ENCODE data around the gene HRH3. TPM values are rescaled to one million over a fixed set of nuclear protein-coding genes. Genes with fewer than 3 reads are reported as not detected.

HRH3 gene
- total RNA-seq, 6 donors from 2014 or later = not detected

- WGBS, 2 donors = 95 to 97% methylated on average over 8 to 10 of the region's 10 CpGs
- no peak for DNase-seq
- Histone ChIP-seq H3K36me3 (peaks cover 0 to 66% (median 25%) of the 10 kb centered on the region in 4 donors), H3K4me1 (peaks cover 0 to 3% (median 0%) of the 10 kb centered on the region in 4 donors), H3K4me3 (no peak overlapping the region), H3K27me3 (no peaks in the 10 kb centered on the region), H3K27ac (no peak overlapping the region), H3K9me3 (no peaks in the 10 kb centered on the region)
- TF ChIP-seq POLR2AphosphoS5 (IDR thresholded peaks at IDR 0.05) (no peak), CTCF (IDR thresholded peaks at IDR 0.05) (no peak)
- ATAC-seq (ENCODE audit: low FRiP score in 2 of 2) = no peak
Observed at GRCh38 chr20:62192635-62193034, 27.4 kb downstream of the HRH3 start.

DNA sequence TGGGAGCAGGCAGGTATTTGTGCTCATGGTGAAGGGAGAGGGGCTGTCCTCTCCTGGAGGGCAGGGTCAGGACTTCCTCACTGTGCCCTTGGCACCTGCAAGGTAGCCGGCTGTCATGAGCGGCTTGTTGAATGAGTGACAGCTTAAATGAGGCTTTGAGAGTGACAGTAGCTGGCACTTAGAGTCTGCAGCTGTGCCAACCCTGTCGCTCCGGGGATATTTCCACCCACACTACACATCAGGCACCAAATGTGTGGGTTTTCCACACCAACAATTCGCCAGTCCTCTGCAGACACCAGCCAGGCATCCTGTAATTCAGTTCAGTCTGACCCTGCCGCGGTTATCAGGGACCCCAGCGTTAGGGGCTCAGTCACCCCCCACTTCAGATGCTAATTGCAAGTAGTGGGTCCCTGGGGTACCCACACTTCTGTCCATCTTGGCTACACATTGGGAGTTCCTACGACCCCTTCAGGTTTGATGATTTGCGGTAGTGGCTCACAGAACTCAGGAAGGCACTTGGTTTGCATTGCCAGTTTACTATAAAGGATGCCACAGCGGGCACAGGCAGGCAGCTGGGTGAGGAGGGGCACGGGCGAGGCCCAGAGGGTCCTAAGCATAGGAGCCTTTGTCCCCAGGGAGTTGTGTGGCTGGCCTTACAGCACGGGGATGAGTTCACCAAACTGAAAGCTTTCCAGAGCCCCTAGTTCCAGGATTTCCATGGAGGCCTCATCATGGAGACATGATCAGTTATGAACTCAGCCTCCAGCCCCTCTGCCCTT, 28.1 kb downstream of the HRH3 start:
- TF ChIP-seq EP300 (IDR thresholded peaks at IDR 0.05) (no peak), POLR2AphosphoS5 (IDR thresholded peaks at IDR 0.05) (no peak), CTCF (IDR thresholded peaks at IDR 0.05) (no peak), POLR2A (IDR thresholded peaks at IDR 0.05) (no peak)
- Histone ChIP-seq H3K4me1 (peaks cover 0 to 10% (median 1%) of the 10 kb centered on the region in 4 donors), H3K27ac (no peak overlapping the region), H3K4me3 (no peak overlapping the region), H3K27me3 (no peaks in the 10 kb centered on the region), H3K9me3 (no peaks in the 10 kb centered on the region), H3K36me3 (peaks cover 0 to 59% (median 23%) of the 10 kb centered on the region in 4 donors)
- DNase-seq = no peak
- no peak for ATAC-seq (ENCODE audit: low FRiP score in 2 of 2)
- 94 to 95% methylated on average over 12 to 14 of the region's 14 CpGs for WGBS, 2 donors

DNA sequence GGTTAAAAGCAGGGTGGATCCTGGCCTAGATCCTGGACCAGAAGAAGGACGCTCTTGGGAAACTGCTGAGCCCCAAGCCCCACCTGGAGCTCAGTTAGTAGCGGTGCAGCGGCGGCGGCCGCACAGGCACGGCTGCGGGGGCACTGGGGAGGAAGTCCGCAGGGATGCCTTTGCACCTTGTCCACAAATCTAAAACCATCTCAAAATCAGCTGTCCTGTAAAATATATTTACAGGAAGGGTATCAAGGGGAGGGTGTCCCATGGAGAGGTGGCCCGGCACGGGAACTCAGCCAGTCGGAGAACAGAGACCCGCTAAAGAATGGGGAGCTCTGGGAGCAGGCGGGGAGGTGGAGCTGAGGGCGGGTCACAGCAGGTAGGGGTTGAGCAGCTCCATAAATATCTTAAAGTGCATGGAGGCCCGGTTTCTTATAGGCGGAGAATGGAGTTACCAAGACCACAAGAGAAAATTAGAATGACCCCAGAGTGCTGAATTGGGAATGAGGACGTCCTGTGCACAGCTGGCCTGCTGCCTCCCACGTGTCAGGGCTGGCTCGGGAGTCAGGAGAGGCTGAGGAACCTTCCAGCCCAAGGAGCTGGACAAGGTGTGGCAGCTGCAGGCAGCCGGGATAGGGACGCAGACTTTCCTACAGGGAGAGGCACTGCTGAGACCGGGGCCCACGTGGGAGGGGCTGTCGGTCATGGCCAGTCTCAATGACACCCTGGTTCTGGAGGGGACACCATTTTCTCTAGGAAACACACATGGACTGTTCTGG, 29.3 kb downstream of the HRH3 start:
- 92% methylated on average over 25 of the region's 25 CpGs for WGBS, 2 donors
- no peak overlapping the region for H3K27ac ChIP-seq
- no peak for DNase-seq

More for the DNA sequence above, 29.3 kb downstream of the HRH3 start:
- Histone ChIP-seq H3K9me3 (no peaks in the 10 kb centered on the region), H3K4me1 (peaks cover 0 to 14% (median 3%) of the 10 kb centered on the region in 4 donors), H3K4me3 (no peak overlapping the region), H3K27me3 (no peaks in the 10 kb centered on the region), H3K36me3 (peaks cover 0 to 47% (median 17%) of the 10 kb centered on the region in 4 donors)
- no peak for ATAC-seq (ENCODE audit: low FRiP score in 2 of 2)
- TF ChIP-seq EP300 (IDR thresholded peaks at IDR 0.05) (no peak), CTCF (IDR thresholded peaks at IDR 0.05) (no peak), POLR2AphosphoS5 (IDR thresholded peaks at IDR 0.05) (no peak), POLR2A (IDR thresholded peaks at IDR 0.05) (no peak)
